CD4-positive, alpha-beta T cell treated with Interleukin-6 at 100 ng/mL for 8 hours (primary cell): ENCODE data around the gene ARSJ.
A peak's percentile ranks its signal among the peaks of the same experiment; 100 is the strongest.
"Not testable (repeated sequence)": the region's sequence is repeated elsewhere in the genome, so short reads cannot be mapped to it uniquely, and the experiment has no call there.

ENCODE experiments used
- DNase-seq: peaks from one replicate; pipeline ENCODE4 v3.0.0-alpha.2; 2020; ENCODE audit warnings: mixed read lengths, low spot score

Gene ARSJ

DNA sequence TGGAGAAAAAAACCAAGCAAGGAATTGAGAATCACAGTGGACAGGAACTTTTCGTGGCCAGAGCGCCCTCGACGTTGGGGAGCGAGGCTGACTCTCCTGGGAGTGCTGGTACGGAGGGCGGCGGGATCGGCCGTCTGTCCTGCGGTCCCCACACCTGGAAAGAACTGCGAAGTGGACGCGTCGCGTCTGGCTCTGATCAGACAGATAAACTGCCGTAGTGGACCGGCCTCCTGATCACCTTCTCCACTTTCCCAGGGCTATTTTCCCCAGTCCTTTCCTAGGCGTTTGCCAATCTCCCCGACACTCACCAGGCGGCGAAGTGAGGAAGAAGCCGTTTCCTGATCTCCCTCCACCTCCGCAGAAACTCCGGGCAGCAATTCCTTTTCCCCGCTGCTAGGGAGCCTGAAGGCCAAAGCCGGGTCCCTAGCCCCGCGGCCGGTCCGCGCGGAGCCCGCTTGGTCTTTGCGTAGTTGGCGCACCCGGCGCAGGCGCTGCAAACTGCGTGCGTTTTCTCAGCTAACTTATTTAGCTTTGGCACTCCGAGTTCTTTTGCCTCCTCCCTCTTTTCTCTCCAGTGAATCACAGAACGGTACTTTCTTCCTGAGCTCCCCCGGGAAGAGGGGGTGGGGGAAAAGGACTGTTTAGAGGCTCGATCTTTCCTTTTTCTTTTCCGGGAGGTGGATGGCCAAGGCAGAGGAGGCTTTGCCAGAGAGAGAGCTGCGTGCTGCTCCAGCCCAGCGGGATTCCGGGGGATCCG is at the start of gene ARSJ:
Gene ARSJ (minus strand): TSS at position 500 of the 757 bp plus-strand sequence. CDS start 813 bp downstream, outside the sequence.
- DNase-seq = no peak

DNA sequence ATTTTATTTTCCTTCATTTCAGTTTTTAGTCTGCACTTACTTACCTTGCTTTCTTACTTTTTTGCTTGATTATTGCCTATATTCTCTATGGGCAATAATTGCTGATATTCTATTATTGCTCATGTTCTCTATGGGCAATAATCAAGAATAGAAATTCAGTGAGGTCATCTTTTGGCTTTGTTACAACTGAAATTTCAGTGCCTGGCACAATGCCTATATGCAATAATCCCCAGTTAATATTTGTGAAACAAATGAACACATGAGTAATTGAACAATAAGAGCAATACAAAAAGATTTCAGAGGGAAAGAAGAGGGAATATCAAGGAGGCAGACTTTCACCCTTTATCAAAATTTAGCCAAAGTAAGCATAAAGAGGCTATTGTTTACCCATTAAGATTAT is 48.6 kb upstream of the ARSJ start:
- no peak for DNase-seq

DNA sequence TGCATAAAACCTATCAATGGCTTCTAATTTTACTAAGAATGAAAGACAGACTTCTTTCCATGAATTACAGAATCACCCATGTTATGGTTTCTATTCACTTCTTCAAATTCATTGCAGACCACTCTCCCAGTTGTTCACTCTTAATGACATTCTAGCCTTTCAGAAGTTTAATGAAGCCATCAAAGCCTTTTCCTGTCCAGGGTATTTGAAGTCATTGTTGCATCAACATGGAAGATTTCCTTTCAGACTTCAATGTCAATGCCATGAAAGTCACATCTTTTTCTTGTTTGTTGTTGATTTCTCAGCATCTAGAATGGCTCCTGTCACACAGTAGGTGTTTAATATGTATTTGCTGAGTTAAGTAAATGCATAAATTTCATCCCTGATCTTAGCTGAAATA is 48.1 kb upstream of the ARSJ start:
- no peak for DNase-seq

DNA sequence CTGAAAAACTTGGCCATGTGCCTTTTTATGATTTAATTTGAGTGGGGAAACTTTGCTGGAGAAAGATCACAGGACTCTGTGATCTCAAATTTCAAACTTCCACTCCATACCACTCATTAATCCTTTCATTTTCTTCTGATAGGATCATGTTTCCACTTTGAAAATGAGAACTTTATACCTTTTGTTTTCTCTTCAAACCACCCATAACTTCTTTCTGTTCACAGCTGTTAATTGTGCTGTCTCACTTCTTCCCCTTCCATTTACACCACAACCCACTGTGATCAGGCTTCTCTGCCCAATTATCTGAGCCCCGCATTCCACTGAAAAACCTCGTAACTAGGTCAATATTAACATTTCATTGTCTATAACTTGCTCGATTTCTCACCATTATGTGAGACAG is 47.0 kb upstream of the ARSJ start:
- DNase-seq = no peak

DNA sequence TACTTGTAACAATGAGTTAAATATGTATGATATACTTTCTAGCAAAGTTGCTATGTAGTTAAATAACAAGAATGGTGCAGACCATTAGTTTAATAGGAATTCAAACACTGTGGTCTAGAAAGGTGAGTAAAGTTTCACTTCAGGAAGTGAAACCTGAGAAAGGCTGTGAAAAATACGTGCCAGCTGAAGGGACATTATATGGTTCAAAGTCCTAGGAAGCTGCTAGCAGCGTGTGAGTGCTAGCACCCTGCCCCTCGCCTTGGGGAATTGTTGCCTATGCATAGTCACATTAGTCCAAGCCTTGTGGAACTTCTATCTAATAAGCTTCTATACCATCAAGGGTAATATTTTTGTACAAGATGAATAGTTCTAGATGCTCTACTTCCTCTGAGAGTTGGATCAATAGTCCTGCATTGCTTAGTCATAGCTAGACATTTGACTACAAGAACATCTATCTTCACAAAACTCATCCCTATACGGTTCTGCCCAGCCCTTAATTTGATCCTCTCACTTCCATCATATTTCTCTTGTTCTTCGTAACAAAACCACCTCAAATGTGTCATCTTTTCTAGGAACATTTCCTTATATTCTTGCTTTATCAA is 45.8 kb upstream of the ARSJ start:
- DNase-seq = no peak

DNA sequence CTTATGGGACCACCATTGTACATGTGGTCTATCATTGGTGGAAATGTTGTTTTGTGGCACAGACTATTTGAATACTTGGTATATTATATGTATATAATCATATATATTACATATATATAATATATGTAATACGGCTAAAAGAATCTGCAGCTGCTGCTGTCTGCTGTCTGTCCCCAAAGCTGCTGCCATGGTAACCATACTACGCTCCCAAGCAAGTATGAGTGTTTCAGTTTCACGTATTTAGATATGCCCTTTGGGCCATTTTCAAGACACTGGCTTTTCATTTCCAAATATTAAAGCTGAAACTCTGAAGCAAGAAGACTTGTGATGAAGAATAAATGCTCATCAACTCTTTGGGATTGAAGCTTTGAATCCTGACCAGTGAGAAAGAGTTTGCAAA is 42.0 kb upstream of the ARSJ start:
- no peak for DNase-seq

DNA sequence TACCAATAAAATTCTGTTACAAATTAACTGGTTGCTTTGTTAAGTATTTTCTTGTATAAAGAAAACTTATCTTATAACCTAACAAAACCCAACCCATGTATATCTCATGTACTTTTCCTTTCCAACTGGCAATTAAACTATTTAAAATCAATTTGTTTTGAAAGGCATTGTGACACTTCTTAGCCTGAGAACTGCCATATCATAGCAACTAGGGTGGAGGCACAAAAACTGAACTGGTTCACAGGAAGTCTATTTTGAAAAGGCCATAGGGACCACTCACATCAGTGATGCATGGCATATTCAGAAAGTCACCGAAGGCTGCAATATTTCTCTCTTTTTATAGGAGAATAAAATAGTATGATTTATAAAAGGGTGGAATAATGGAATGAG is 40.5 kb upstream of the ARSJ start:
- DNase-seq = no peak

DNA sequence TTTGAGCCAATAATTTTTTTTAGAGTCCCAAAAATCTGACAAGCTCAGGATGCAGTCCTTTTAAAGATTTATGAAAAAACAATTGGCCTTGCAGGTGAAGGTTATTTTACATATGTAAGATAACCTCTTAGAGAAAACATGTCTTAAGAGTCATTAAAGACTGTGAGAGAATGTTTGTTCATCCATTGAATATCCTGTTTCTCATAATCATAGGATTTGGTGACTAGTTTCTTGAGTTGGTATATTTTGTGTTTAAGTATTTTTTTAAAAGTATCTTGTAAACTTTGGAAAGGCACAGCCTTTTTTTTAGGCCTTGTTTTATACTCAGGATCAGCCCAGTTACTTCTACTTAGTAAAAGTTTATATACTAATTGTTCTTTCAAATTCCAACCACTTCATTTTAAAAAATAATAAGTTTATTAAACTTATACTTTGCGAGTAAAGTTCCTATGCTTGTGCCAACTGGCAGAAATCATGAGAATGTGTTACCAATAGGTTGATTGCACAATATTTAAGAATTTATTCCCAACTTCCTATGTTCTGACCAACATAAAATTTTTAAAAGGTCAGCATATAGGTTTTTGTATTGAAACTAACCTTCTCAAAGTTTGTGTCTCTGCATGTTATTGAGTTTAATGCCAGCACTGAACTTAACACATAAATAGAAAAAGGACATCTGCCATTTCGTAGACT is 40.0 kb upstream of the ARSJ start:
- DNase-seq = no peak

DNA sequence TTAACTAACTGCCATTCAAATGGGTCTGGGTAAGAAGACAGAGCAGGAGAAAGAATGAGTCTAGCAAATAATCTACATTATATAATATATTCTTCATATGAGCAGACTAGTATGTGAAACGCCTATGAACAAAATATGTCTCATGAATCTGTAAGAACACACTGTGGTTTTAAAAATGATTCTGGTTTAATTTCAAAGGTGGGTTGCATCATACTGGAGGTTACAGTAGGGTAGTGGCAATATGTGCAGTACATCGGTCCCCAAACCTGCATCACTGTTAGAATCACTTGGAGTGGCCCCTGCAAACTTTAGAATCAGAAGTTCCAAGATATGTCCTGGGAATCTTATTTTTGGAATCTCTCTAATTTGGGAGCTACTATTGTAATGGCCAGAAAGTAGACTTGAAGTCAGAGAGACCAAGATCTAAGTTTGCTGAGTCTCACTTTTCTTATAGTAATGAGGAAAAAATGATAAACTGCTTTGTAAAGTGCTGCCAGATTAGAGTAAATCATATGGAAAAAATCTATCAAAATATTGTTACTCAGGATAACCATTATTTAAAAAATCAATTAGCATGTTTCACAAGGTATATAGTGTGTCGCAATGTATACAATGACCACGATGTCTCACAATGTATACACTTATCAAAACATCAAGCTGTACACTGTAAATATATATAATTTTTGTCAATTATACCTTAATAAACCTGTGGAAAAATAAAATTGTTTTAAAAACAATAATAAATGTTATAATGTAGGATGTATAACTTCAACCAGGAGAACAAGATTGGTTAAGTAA is 37.9 kb upstream of the ARSJ start:
- no peak for DNase-seq

DNA sequence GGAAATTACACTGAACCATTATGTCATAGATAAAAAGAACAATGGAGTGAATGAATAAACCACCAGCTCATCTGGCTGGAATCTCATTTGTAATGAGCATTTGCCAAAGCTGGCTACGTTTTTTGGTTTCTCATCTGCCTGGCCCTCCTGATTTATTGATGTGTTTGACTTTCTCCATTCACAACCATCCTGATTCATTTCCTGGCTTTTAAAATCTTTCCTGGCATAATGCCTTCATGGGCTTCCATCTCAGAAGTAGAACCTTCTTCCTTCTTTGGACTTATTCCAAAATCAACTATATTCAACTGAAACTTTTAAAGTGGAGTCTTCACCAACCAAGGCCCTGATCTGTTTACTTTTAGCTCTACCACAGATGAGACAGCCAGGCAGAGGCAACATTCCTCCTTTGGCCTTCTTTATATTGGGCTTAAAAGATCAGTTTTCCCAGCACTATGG is 36.0 kb upstream of the ARSJ start:
- no peak for DNase-seq

DNA sequence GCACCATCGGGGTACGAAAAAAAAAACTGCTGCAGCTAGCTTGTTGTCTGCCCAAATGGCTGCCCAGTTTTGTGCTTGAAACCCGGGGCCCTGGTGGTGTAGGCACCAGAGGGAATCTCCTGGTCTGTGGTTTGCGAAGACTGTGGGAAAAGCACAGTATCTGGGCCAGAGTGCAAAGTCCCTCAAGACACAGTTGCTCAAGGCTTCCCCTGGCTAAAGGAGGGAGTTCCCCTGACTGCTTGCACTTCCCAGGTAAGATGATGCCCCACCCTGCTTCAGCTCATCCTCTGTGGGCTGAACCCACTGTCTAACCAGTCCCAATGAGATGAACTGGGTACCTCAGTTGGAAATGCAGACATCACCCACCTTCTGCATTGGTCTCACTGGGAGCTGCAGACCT is 33.8 kb upstream of the ARSJ start:
- not testable (repeated sequence) for DNase-seq

DNA sequence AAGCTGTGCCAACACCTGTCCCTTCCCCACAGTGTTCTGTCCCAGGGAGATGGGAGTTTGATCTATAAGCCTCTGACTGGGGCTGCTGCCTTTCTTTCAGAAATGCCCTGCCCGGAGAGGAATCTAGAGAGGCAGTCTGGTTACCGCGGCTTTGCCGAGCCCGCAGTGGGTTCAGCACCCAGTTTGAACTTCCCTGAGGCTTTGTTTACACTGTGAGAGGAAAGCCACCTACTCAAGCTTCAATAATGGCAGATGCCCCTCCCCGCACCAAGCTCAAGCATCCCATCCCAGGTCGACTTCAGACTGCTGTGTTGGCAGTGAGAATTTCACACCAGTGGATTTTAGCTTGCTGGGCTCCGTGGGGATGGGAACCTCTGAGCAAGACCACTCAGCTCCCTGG is 33.3 kb upstream of the ARSJ start:
- DNase-seq = no peak

DNA sequence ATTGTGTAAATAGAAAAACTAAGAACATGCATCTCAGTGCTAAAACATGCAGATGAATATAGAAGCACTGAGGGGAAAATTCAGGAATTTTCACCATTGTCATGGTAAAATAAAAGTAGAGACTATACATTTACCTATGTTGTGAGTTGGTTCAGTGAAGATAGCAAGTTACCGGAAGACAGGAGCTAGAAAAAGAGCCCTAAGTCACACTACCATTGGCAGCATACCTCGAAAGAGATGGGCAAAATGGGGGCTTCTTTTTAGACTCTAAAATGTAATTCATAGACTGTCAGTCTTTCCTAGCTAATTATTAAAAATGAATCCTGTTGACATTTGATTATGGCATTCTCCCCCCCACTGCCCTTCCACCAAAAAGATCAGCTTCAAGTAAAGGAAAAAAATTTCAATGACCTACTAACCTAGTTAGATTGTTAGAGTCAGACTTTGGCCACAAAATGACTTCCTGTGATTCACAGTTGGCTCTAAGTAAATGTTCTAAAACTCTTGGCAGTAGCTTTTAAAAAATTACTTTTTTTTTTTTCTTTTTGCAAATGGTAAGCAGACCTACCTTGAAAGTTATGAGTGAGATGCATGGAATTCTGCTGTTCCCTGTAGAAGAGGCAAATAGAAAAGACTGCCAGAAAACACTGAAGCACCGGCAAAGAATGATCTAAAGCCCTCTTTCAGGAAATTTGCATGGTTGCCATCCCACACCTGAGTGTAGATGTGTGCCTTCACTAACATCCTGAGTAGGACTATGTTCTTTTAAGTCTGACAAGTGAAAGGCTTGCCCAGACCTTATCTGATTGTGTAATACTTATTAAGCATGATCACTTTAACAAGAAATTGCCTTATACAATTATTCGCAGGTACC is 26.4 kb upstream of the ARSJ start:
- DNase-seq = peak; percentile 9

DNA sequence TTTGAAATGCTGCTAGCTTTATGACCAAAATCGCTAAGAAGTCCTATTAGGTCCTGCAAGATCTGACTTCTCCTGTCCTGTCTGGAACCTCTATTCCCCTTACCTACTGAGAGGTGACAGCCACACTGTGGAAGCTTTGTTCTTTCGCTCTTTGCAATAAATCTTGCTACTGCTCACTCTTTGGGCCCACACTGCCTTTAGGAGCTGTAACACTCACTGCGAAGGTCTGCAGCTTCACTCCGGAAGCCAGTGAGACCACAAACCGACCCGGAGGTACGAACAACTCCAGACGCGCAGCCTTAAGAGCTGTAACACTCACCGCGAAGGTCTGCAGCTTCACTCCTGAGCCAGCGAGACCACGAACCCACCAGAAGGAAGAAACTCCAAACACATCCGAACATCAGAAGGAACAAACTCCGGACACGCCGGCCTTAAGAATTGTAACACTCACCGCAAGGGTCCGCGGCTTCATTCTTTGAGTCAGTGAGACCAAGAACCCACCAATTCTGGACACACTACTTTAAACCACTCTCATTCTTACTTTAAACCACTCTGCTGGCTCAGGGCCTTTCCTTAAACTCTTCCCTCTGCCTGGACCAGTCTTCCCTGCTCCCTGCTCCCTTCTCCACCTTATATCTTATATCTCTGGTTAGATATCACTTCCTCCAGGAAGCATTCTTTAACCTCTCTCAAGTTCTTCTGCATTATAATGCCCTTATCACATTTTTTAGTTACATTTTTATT is 25.2 kb upstream of the ARSJ start:
- DNase-seq = not testable (repeated sequence)

DNA sequence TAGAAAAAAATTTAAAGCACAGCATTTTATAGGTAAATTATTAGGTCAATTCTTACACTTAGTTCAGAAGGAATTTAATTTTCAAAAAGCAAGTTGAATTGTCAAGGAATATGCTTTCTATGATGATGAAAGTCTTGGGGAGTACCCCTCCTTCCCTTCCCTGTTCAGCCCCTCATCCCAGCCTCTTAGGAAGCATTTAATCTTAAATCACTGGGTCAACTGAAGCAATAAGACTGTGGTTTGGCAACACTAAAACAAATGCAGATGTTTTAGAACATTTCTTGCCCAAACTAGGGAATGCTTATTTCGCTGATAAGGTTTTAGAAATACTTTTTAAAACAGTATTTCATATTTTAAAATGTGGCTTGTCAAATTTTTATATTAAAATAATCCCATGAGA is 19.1 kb upstream of the ARSJ start:
- DNase-seq = no peak

DNA sequence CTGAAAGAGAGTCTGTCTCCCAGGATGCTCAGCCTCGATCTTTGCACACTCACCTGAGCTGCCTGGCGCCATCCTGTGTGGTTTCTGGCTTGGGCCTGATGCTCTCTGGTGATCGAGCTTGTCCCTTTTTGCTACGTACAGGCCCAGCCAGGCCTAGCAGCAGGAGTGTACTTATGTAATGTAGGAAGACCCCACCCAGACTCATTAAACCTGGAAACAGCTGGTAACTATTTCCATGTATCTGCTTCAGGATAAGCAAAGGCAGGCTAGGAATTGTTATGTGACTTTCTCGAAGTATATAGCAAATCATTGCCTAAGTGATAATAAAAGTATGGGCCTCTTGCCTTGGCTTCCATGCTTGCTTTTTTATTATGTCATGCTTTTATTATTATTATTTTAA is 18.6 kb upstream of the ARSJ start:
- no peak for DNase-seq

DNA sequence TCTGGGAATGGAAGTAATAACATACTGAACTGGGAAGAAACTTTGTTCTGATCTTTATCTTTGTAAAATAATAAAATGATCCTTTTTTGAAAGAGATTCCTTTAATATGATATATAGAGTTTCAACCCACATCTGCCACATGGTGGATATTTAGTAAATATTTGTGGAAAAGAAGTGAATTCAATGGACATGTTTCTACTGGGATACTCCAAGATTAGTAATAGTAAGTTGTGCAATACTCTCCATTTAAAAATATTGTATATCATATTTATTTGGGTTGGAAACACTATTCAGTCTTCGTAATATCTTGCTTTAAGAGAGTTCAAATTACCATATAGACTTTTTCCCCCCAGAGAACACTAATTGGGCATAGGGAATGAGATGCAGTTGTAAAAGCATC is 17.8 kb upstream of the ARSJ start:
- DNase-seq = no peak

DNA sequence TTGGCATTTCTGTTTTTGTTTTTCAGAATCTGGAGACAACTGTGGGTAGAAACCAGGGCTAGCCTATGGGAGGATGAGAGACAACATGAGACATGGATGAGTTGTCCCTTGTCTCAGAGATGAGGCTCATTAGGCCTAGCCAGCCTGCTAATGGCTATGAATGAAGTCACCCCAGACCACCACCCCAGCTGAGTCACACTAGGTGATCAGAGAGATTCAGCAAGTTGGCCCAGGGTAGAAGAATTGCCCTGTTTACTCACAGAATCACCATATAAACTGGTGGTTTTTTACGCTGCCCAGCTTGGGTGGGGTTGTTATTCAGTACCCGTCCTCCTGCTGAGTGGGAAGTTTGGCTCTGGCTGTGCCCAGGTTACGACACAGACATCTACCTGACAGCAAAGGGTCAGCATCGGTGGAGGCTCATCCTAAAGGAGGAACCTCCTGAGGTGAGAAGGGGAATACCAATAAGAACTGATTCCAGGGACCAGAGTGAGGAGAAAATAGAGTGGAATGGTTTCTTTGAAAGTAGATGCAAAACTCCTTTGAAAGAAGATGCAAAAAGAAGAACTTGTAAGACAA is 17.2 kb upstream of the ARSJ start:
- DNase-seq = no peak

DNA sequence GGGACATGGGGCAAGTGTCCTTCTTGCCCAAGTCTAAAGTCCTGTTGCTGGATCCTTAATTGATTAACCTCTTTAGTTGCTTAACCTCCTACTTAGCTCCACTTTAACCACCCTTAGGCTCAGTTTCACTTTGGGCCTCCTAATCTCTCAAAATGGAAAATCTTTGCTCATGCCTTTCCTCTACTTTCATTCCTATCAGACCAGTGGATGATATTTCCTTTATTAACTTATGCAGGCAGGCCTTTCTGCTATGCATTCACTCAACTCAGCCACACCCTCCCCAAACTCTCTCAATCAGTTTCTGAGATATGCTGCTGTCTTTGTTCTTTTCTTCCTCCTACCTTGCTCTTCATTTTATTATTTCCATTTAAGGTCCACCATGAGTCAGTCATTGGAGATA is 14.4 kb upstream of the ARSJ start:
- no peak for DNase-seq

DNA sequence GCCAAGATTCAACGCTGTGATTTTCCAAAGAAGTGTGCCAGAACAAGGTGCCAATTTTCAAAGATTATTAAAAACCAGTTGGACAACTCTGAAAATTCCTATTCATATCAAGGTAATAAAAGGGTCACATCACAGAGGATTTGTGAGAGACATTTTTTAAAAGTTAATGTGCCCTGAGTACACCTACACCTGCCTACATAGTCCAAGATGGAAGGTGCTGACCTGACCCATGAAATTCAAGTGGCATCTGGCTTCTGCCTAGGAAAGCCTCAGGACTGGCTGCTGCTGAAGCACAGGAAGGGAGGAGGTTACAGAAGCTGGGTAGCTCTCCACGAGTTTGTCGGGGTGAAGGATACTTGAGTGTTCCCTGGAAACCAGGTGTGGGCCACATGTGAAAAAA is 11.4 kb upstream of the ARSJ start:
- DNase-seq = no peak
